CD4-positive, alpha-beta T cell treated with Interferon alpha-2 for 1 hour (primary cell): ENCODE measurements around the gene AFAP1L1.

Source experiments
- DNase-seq, 2 donors: peaks; one replicate each; pipeline ENCODE4 v3.0.0-alpha.2; 2020 to 2022

The AFAP1L1 gene

DNA sequence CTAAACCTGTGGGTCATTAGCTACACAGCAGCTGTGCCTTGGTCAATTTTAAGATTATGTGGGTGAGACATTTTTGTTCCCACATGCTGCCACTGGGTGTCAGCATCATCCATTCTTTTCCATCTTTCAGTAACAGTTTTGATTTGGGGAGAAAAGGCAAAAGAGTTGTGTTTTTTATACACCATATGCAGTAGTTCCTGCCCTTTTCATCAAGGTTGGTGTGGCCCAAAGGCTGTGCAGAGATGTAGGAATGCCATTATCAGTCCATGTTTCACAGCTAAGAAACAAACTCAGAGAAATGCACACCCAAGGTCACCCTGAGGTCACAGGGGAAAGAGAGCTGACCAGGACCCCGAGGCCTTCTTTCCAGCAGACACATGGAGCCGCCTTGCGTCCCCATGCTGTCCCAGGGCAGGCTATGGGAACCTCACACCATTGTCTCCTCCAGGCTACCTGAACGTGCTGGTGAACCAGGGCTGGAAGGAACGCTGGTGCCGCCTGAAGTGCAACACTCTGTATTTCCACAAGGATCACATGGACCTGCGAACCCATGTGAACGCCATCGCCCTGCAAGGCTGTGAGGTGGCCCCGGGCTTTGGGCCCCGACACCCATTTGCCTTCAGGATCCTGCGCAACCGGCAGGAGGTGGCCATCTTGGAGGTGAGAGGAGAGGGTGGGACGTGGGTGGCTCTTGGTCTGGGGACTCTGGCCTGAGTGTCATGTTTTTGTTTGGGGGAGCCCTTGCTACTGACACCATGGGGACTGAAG, 45.8 kb downstream of the AFAP1L1 start:
- peak; percentile 30 to 66 for DNase-seq

DNA sequence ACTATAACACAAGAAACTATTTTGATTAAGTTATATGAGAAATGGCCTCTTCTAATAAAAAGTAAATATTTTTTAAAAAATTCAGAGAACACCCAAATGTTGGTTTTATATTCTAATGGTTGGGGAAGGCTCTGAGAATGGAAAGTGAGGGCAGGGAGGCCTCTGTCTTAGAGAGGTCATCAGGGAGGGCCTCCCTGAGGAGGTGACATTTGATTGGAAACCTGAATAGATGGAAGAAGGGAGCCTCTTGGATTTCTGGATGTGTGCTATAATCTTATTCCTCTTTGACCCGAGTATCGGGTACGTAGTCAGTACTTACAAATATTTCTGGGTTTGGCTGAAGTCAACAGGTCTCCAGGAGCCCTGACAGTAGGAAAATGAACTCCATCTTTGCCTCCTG, 47.5 kb downstream of the AFAP1L1 start:
- no peak for DNase-seq

GRCh38 chr5:149320791-149321330, 49.2 kb downstream of the AFAP1L1 start:
- DNase-seq, result no peak

DNA sequence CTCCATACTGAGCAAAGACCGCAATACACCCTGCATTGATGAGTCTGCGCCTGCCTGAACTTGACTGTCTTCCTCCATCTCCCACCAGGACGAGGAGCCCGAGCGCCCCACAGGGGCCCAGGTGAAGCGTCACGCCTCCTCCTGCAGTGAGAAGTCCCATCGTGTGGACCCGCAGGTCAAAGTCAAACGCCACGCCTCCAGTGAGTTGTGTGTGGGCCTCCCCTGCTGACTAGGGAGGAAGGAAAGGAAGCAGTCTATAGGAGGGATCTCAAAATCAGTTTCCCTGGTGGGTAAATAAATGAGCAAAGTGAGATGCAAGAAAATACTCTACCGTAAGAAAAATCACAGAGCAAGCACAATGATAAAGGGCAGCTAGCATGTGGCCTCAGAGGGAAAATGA, 50.9 kb downstream of the AFAP1L1 start:
- no peak for DNase-seq

- no peak for DNase-seq
These were observed 51.6 kb downstream of the AFAP1L1 start for GRCh38 chr5:149323210-149323609.

GRCh38 chr5:149323621-149324205, 52.1 kb downstream of the AFAP1L1 start:
- DNase-seq, result no peak

GRCh38 chr5:149324641-149325040, 53.0 kb downstream of the AFAP1L1 start:
- no peak for DNase-seq

- no peak for DNase-seq
These were observed 53.6 kb downstream of the AFAP1L1 start for GRCh38 chr5:149325166-149325735.

- no peak for DNase-seq
These were observed 54.2 kb downstream of the AFAP1L1 start for GRCh38 chr5:149325894-149326293.

GRCh38 chr5:149326611-149327010, 55.0 kb downstream of the AFAP1L1 start:
- no peak for DNase-seq

- no peak for DNase-seq
These were observed 56.5 kb downstream of the AFAP1L1 start for GRCh38 chr5:149328177-149328576.

GRCh38 chr5:149333711-149334443, 62.2 kb downstream of the AFAP1L1 start:
- DNase-seq, result no peak

DNA sequence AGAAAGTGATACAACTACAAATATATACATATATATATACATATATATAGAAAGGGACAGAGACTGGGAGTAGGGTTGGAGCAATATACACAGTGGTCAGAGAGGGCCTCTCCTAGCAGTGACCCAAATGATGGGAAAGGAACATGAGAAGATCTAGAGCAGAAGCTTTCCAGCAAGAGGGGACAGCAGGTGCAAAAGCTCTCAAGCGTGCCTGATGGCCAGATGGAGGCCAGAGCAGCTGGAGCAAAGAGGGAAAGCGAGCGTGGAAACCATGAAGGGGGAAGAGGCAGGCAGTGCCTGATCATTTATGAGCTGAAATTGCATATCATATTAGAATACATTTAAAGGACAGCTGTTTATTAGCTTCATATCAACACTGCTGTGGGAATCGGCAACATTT, 66.1 kb downstream of the AFAP1L1 start:
- DNase-seq, result no peak

DNA sequence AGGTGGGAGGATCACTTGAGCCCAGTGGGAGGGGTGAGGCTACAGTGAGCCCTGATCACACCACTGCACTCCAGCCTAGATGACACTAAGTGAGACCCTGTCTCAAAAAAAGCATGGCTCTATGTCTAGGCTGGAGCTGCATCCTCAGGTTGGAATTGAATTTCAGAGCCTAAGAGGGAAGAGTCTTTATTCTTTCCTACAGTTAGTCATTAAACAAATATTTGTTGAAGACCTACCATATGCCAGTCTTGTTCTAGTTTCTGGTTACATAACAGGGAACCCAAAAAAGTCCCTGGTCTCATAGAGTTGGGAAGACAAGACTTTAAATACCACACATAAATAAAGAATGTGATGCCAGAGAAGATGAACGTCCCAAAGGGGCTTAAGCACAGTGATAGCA, 66.7 kb downstream of the AFAP1L1 start:
- no peak for DNase-seq

GRCh38 chr5:149340920-149341319, 69.3 kb downstream of the AFAP1L1 start:
- no peak for DNase-seq

GRCh38 chr5:149341876-149342275, 70.2 kb downstream of the AFAP1L1 start:
- DNase-seq, result no peak

DNA sequence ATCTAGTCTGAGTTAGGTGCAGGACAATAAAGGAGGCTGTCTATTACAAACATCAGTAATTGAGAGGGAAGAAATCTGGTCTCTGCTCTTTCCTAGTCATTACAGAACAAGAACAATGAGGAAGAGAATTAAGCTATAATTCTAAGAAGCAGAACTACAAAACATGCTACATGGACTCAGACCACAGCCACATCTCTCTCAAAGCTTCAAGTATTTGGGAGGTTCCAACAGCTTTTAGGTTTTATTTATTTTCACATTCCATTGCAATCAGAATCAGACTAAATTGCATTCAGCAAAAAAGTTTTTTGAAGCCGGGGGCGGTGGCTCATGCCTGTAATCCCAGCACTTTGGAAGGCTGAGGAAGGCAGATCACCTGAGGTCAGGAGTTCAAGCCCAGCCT, 72.5 kb downstream of the AFAP1L1 start:
- no peak for DNase-seq

GRCh38 chr5:149345147-149345891, 73.7 kb downstream of the AFAP1L1 start, which contains the start of gene GRPEL2:
Gene GRPEL2 (plus strand): TSS chr5:149345499. CDS start chr5:149345540, 41 bp downstream.
- peak; percentile 89 to 91 for DNase-seq

GRCh38 chr5:149345892-149346222, 74.2 kb downstream of the AFAP1L1 start:
- peak in 1 of 2 donors; percentile 28 for DNase-seq

GRCh38 chr5:149348518-149348917, 76.9 kb downstream of the AFAP1L1 start:
- peak in 1 of 2 donors; percentile 77 for DNase-seq

DNA sequence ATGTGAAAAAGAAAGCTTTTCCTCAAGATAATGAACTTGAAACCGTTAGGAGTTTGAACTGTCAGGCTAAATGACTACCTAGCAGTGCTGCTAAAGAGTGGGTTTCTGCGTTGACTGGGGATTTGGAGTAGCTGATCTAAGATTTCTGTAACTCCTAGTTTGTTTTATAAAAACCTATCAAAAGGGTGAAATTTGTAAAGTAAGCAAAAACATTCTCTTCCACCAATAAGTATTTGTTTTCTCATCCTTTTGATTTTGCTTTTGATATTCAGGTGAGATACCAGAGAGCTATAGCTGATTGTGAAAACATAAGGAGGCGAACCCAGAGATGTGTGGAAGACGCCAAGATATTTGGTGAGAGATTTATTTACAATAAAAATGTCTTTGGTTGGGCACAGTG, 77.7 kb downstream of the AFAP1L1 start:
- no peak for DNase-seq

DNA sequence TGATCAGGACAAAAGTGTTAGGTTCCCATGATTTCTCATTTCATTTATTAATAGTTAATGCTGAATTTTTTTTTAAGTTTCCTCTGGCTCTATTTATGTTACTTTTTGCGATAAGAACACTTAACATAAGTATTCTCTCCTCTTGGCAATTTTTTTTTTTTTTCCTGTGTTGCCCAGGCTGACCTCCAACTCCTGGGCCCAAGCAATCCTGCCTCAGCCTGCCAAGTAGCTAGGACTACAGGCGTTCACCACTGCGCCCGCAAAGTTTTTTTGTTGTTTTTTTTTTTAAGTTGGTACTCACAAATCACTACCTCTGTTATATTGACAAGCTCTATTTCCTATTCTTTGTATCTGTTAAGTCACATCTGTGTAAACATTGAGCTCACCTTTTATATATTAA, 80.5 kb downstream of the AFAP1L1 start:
- DNase-seq, result no peak

- no peak for DNase-seq
These were observed 82.3 kb downstream of the AFAP1L1 start for GRCh38 chr5:149353911-149354310.
